HG02943 (cell line): Measurements from ENCODE around the gene IRF1.
A peak's percentile ranks its signal among the peaks of the same experiment; 100 is the strongest.

Experiments used
- ATAC-seq: cut with Tn5 transposase; IDR thresholded peaks from one replicate; pipeline ENCODE4 v1.9.1; 2021; ENCODE audit warnings: mild to moderate bottlenecking, low read depth, moderate library complexity; ENCODE audit not compliant: unreplicated experiment

The IRF1 gene

GRCh38 chr5:132463811-132464155 is 26.8 kb downstream of the IRF1 start:
- ATAC-seq = no peak

GRCh38 chr5:132462856-132463745 is 27.5 kb downstream of the IRF1 start:
- ATAC-seq = no peak

- no peak for ATAC-seq
These were observed 28.2 kb downstream of the IRF1 start for GRCh38 chr5:132462333-132462732.

- ATAC-seq = no peak
These were observed 29.0 kb downstream of the IRF1 start for GRCh38 chr5:132461569-132462070.

- no peak for ATAC-seq
These were observed 29.6 kb downstream of the IRF1 start for GRCh38 chr5:132460846-132461568.

- no peak for ATAC-seq
These were observed 30.4 kb downstream of the IRF1 start for GRCh38 chr5:132459983-132460838.

- ATAC-seq = no peak
These were observed 31.3 kb downstream of the IRF1 start for GRCh38 chr5:132459031-132459982.

GRCh38 chr5:132458651-132459030 is 31.9 kb downstream of the IRF1 start:
- peak; percentile 41 for ATAC-seq

GRCh38 chr5:132458226-132458560 is 32.4 kb downstream of the IRF1 start:
- ATAC-seq = no peak

- ATAC-seq = no peak
These were observed 33.0 kb downstream of the IRF1 start for GRCh38 chr5:132457371-132458225.

- ATAC-seq = peak; percentile 26
These were observed 33.6 kb downstream of the IRF1 start for GRCh38 chr5:132456987-132457361.

GRCh38 chr5:132456296-132456986 is 34.1 kb downstream of the IRF1 start:
- peak; percentile 50 for ATAC-seq

GRCh38 chr5:132455614-132456115 is 34.9 kb downstream of the IRF1 start:
- ATAC-seq = no peak

- ATAC-seq = no peak
These were observed 36.2 kb downstream of the IRF1 start for GRCh38 chr5:132454361-132454760.

- no peak for ATAC-seq
These were observed 39.2 kb downstream of the IRF1 start for GRCh38 chr5:132451387-132451786.

- no peak for ATAC-seq
These were observed 41.5 kb downstream of the IRF1 start for GRCh38 chr5:132449060-132449459.

- ATAC-seq = no peak
These were observed 43.4 kb downstream of the IRF1 start for GRCh38 chr5:132447196-132447595.

GRCh38 chr5:132446621-132447020 is 44.0 kb downstream of the IRF1 start:
- no peak for ATAC-seq
